C4-2B (cell line): ENCODE results near the gene NARF.

ENCODE experiments used
- ZFX ChIP-seq: fragments of 450-650 bp; IDR thresholded peaks from 2 replicates; pipeline ENCODE4 v1.6.1; 2017
- TF ChIP-seq, protein P1 (sequence below): fragments of 450-650 bp; conservative IDR thresholded peaks from 2 replicates; pipeline ENCODE4 v1.5.1; 2017; ENCODE audit warnings: mild to moderate bottlenecking

DNA sequence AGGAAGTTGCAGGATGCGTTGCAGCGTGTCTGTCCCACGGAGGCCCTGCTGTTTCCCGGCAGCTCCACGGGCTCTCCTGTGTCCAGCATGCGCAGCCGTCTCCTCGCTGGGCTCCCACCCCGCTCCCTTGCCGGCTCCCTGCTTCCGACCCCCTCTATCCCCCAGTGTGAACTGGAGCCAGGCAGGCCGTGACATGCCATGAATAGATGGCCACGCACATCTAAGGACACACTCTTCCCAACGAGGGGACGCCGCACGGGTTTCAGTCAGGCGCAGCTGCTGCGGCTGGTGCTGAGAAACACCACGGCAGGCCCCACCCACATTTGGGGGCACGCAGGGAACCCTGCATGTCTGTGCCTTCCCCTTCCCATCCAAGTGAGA is 49.6 kb upstream of the NARF start:
- TF ChIP-seq, protein P1, sequence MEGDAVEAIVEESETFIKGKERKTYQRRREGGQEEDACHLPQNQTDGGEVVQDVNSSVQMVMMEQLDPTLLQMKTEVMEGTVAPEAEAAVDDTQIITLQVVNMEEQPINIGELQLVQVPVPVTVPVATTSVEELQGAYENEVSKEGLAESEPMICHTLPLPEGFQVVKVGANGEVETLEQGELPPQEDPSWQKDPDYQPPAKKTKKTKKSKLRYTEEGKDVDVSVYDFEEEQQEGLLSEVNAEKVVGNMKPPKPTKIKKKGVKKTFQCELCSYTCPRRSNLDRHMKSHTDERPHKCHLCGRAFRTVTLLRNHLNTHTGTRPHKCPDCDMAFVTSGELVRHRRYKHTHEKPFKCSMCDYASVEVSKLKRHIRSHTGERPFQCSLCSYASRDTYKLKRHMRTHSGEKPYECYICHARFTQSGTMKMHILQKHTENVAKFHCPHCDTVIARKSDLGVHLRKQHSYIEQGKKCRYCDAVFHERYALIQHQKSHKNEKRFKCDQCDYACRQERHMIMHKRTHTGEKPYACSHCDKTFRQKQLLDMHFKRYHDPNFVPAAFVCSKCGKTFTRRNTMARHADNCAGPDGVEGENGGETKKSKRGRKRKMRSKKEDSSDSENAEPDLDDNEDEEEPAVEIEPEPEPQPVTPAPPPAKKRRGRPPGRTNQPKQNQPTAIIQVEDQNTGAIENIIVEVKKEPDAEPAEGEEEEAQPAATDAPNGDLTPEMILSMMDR, result no peak
- TF ChIP-seq ZFX, result no peak
